Esophagus squamous epithelium (tissue), 4 donors: ENCODE results near the gene CASP6.

ENCODE experiments used
- POLR2A ChIP-seq, 4 donors: fragments of 450-650 bp; IDR thresholded peaks; one replicate each; pipeline ENCODE4 v1.6.1; 2017; ENCODE audit warnings: antibody characterized with exemption in 4 of 4, mild to moderate bottlenecking in 4 of 4, moderate library complexity in 3 of 4
- TF ChIP-seq, protein P1 (sequence below), 6 experiments: fragments of 450-650 bp in 4 of 6; fragments of 200-600 bp in 2 of 6; sonication (generic) in 2 of 6; IDR thresholded peaks; one replicate each; pipeline ENCODE4 v1.5.1; 2016 to 2019; ENCODE audit warnings: antibody characterized with exemption in 6 of 6, mild to moderate bottlenecking in 4 of 6, moderate library complexity in 4 of 6

DNA sequence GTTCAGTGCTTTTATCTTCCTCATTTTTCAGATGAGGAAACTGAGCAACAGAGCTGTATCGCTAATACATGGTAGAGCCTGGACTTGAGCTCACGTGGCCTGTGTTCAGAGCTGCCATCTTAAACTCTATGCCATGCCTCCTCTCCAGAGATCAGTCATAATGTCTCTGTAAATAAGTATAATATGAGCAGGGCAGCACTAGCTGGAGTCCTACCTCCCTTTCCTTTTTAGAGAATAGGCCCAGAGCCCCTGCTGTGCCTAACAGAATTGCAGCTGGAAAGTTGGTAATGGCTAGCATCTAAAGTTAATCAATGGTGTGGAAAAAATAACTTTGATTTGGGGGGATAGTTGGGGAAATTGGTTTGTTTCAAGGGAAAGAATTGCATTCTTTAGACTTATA lies 20.4 kb downstream of the CASP6 start:
- TF ChIP-seq POLR2A (IDR thresholded peaks at IDR 0.05): no peak
- TF ChIP-seq, protein P1, sequence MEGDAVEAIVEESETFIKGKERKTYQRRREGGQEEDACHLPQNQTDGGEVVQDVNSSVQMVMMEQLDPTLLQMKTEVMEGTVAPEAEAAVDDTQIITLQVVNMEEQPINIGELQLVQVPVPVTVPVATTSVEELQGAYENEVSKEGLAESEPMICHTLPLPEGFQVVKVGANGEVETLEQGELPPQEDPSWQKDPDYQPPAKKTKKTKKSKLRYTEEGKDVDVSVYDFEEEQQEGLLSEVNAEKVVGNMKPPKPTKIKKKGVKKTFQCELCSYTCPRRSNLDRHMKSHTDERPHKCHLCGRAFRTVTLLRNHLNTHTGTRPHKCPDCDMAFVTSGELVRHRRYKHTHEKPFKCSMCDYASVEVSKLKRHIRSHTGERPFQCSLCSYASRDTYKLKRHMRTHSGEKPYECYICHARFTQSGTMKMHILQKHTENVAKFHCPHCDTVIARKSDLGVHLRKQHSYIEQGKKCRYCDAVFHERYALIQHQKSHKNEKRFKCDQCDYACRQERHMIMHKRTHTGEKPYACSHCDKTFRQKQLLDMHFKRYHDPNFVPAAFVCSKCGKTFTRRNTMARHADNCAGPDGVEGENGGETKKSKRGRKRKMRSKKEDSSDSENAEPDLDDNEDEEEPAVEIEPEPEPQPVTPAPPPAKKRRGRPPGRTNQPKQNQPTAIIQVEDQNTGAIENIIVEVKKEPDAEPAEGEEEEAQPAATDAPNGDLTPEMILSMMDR (IDR thresholded peaks at IDR 0.05): no peak
